Neuronal stem cell (in vitro differentiated cells): Measurements from ENCODE around the gene CLIP1.
"Not testable (repeated sequence)": the region's sequence is repeated elsewhere in the genome, so short reads cannot be mapped to it uniquely, and the experiment has no call there.

ENCODE experiments used
- DNase-seq: peaks from one replicate; pipeline ENCODE4 v3.0.0-alpha.2; 2013; ENCODE audit warnings: low spot score
- H2AFZ ChIP-seq: one replicate; pipeline ENCODE4 v1.6.1; 2013; ENCODE audit warnings: mild to moderate bottlenecking, low read length, inconsistent platforms
- H2AK5ac ChIP-seq: 2 replicates; pipeline ENCODE4 v1.6.1; 2013; ENCODE audit warnings: low read depth, mild to moderate bottlenecking, inconsistent platforms, low read length, moderate library complexity, mixed read lengths
- H2BK120ac ChIP-seq: 2 replicates; pipeline ENCODE4 v1.6.1; 2013; ENCODE audit warnings: low read depth, mild to moderate bottlenecking, inconsistent platforms, low read length, moderate library complexity, mixed read lengths
- H2BK12ac ChIP-seq: one replicate; pipeline ENCODE4 v1.6.1; 2013; ENCODE audit warnings: low read length, inconsistent platforms
- H2BK15ac ChIP-seq: 2 replicates; pipeline ENCODE4 v1.6.1; 2013; ENCODE audit warnings: mild to moderate bottlenecking, low read length, inconsistent platforms, mixed read lengths
- H2BK5ac ChIP-seq: one replicate; pipeline ENCODE4 v1.6.1; 2013; ENCODE audit warnings: inconsistent platforms, mild to moderate bottlenecking, low read length, moderate library complexity
- H3K14ac ChIP-seq: one replicate; pipeline ENCODE4 v1.6.1; 2013; ENCODE audit warnings: low read length, inconsistent platforms
- H3K18ac ChIP-seq: 2 replicates; pipeline ENCODE4 v1.6.1; 2013; ENCODE audit warnings: low read length, inconsistent platforms
- H3K23ac ChIP-seq: 2 replicates; pipeline ENCODE4 v1.6.1; 2013; ENCODE audit warnings: low read depth, mild to moderate bottlenecking, mixed read lengths, low read length, inconsistent platforms; ENCODE audit not compliant: poor library complexity
- H3K27ac ChIP-seq: replicated peaks from 3 replicates; pipeline ENCODE4 v1.5.1; 2013; ENCODE audit warnings: low read length, inconsistent platforms
- H3K27me3 ChIP-seq, 3 experiments: 2 replicates each; pipeline ENCODE4 v1.6.1; 2013; ENCODE audit warnings: low read length in 3 of 3, mild to moderate bottlenecking in 2 of 3, inconsistent platforms in 1 of 3, low read depth in 1 of 3, mixed read lengths in 1 of 3, moderate library complexity in 1 of 3; ENCODE audit not compliant: control insufficient read depth in 3 of 3, insufficient read depth in 3 of 3
- H3K36me3 ChIP-seq, 2 donors: replicated peaks in 1 of 2; 2 replicates each; pipeline ENCODE4 v1.6.1; 2013; ENCODE audit warnings: low read length in 2 of 2; ENCODE audit not compliant: control insufficient read depth in 2 of 2, insufficient read depth in 2 of 2
- H3K4ac ChIP-seq: 2 replicates; pipeline ENCODE4 v1.6.1; 2013; ENCODE audit warnings: inconsistent platforms, mild to moderate bottlenecking, low read length, moderate library complexity
- H3K4me1 ChIP-seq, 2 donors: 1 replicate in 1 of 2; 2 replicates in 1 of 2; pipeline ENCODE4 v1.6.1; 2013; ENCODE audit warnings: low read length in 2 of 2, low read depth in 1 of 2; ENCODE audit not compliant: control insufficient read depth in 2 of 2, insufficient read depth in 1 of 2
- H3K4me2 ChIP-seq: one replicate; pipeline ENCODE4 v1.6.1; 2013; ENCODE audit warnings: mild to moderate bottlenecking, low read length, inconsistent platforms; ENCODE audit not compliant: insufficient read depth, poor library complexity, severe bottlenecking
- H3K4me3 ChIP-seq, 2 donors: 2 replicates each; pipeline ENCODE4 v1.5.1; 2013; ENCODE audit warnings: low read length in 2 of 2, mild to moderate bottlenecking in 2 of 2, inconsistent platforms in 1 of 2, moderate library complexity in 1 of 2
- H3K79me1 ChIP-seq: one replicate; pipeline ENCODE4 v1.6.1; 2013; ENCODE audit warnings: low read depth, mild to moderate bottlenecking, inconsistent platforms, low read length, moderate library complexity
- H3K9ac ChIP-seq: one replicate; pipeline ENCODE4 v1.6.1; 2013; ENCODE audit warnings: mild to moderate bottlenecking, low read depth, low read length, inconsistent platforms; ENCODE audit not compliant: poor library complexity
- H3K9me3 ChIP-seq, 2 donors: replicated peaks in 1 of 2; 2 replicates each; pipeline versions ENCODE3 to v1.6.1; 2013; ENCODE audit warnings: low read length in 2 of 2, mild to moderate bottlenecking in 2 of 2, inconsistent platforms in 1 of 2, low read depth in 1 of 2, mixed read lengths in 1 of 2, moderate library complexity in 1 of 2; ENCODE audit not compliant: control insufficient read depth in 2 of 2, insufficient read depth in 1 of 2
- H4K8ac ChIP-seq: one replicate; pipeline ENCODE4 v1.6.1; 2013; ENCODE audit warnings: low read depth, mild to moderate bottlenecking, inconsistent platforms, low read length, moderate library complexity
- H4K91ac ChIP-seq: one replicate; pipeline ENCODE4 v1.6.1; 2013; ENCODE audit warnings: low read length, low read depth, mild to moderate bottlenecking, inconsistent platforms; ENCODE audit not compliant: poor library complexity
- WGBS, 2 donors: extraction: QIAGEN DNeasy Blood & Tissue Kit; methylation state at CpG; one replicate each; pipeline ENCODE4 v1.1.7; 2013; ENCODE audit warnings: missing lambda C conversion rate in 2 of 2, mixed read lengths in 1 of 2; ENCODE audit not compliant: insufficient read length in 2 of 2, insufficient replicate concordance in 1 of 2; ENCODE audit errors: extremely low coverage in 2 of 2; 5-methylcytosine and 5-hydroxymethylcytosine counted together

CLIP1 gene

DNA sequence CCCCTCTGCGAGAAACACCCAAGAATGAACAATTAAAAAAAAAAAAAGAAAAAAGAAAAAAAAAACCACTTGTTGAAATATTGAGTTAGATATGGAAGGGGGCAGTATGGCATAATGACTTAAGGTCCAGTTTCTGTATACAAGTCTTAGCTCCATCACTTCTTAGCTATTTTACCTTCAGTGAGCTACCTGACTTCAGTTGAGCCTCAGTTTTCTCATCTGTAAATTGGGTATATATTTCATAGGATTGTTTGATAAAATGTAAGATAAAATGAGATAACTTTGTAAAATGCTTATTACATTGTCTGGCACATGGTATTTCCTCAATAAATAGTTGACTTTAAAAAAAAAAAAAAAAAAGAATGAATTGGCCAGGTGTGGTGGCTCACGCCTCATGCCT, 64.1 kb downstream of the CLIP1 start:
- not testable (repeated sequence) for H2AK5ac ChIP-seq, H2AFZ ChIP-seq, H3K4me1 ChIP-seq, H3K27me3 ChIP-seq, H2BK12ac ChIP-seq, H3K4me3 ChIP-seq, H2BK5ac ChIP-seq, DNase-seq, H2BK120ac ChIP-seq, H4K8ac ChIP-seq, H3K9me3 ChIP-seq, H3K18ac ChIP-seq, H3K27ac ChIP-seq, H3K79me1 ChIP-seq, H3K23ac ChIP-seq, H3K4ac ChIP-seq, H4K91ac ChIP-seq, H3K14ac ChIP-seq, H2BK15ac ChIP-seq, H3K4me2 ChIP-seq, H3K9ac ChIP-seq
- peaks cover 22 to 78% of the 10 kb centered on the region in 2 donors for H3K36me3 ChIP-seq
- WGBS, 2 donors, result no CpG with 5 or more reads among the region's 2 CpGs

DNA sequence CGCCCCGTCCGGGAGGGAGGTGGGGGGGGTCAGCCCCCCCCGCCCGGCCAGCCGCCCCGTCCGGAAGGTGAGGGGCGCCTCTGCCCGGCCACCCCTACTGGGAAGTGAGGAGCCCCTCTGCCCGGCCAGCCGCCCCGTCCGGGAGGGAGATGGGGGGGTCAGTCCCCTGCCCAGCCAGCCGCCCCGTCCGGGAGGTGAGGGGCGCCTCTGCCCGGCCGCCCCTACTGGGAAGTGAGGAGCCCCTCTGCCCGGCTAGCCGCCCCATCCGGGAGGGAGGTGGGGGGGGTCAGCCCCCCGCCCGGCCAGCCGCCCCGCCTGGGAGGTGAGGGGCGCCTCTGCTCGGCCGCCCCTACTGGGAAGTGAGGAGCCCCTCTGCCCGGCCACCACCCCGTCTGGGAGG, 64.9 kb downstream of the CLIP1 start:
- H2BK120ac ChIP-seq, H3K4me3 ChIP-seq, H3K9ac ChIP-seq, DNase-seq, H3K4me2 ChIP-seq, H3K23ac ChIP-seq, H3K27me3 ChIP-seq, H2BK5ac ChIP-seq, H2AFZ ChIP-seq, H3K4ac ChIP-seq, H4K91ac ChIP-seq, H3K14ac ChIP-seq, H3K4me1 ChIP-seq, H3K27ac ChIP-seq, H2AK5ac ChIP-seq, H2BK12ac ChIP-seq, H3K18ac ChIP-seq, H3K9me3 ChIP-seq, H2BK15ac ChIP-seq, H4K8ac ChIP-seq, H3K79me1 ChIP-seq: not testable (repeated sequence)
- no CpG with 5 or more reads among the region's 32 CpGs for WGBS, 2 donors
- H3K36me3 ChIP-seq, result peaks cover 24 to 78% of the 10 kb centered on the region in 2 donors

DNA sequence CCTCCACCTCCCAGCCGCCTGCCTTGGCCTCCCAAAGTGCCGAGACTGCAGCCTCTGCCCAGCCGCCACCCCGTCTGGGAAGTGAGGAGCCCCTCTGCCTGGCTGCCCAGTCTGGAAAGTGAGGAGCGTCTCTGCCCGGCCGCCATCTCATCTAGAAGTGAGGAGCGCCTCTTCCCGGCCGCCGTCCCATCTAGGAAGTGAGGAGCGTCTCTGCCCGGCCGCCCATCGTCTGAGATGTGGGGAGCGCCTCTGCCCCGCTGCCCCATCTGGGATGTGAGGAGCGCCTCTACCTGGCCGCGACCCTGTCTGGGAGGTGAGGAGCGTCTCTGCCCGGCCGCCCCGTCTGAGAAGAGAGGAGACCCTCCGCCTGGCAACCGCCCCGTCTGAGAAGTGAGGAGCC, 65.5 kb downstream of the CLIP1 start:
- H3K4me2 ChIP-seq, H3K4me3 ChIP-seq, H3K4me1 ChIP-seq, H3K9ac ChIP-seq, H3K27ac ChIP-seq, H4K91ac ChIP-seq, H3K27me3 ChIP-seq, H3K23ac ChIP-seq, DNase-seq, H2BK15ac ChIP-seq, H2AK5ac ChIP-seq, H3K18ac ChIP-seq, H3K79me1 ChIP-seq, H2BK120ac ChIP-seq, H3K4ac ChIP-seq, H4K8ac ChIP-seq, H3K14ac ChIP-seq, H2AFZ ChIP-seq, H3K9me3 ChIP-seq, H2BK12ac ChIP-seq, H2BK5ac ChIP-seq: not testable (repeated sequence)
- no CpG with 5 or more reads among the region's 27 CpGs for WGBS, 2 donors
- peaks cover 27 to 78% of the 10 kb centered on the region in 2 donors for H3K36me3 ChIP-seq

DNA sequence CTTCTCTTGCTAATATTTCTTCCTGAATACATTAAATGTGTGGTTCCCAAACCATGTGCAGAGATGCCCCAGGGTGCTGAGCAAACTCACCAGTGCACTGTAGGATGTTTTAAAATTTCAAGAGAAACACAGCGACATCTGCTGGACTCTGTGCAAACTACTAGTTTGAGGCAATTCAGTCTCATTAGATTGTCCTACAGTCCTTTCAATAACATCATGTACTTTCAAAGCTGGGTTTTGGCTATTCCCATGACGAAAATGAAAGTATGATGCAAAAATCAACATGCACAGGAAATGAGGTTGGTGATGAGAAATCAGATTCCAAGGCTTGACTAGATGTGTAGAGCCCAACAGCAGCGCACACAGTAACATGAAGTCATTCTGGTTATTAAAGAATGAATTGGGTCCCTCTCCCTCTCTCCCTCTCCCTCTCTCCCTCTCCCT, 66.3 kb downstream of the CLIP1 start:
- H3K4me2 ChIP-seq, result no peak overlapping the region
- peak; percentile 12 for DNase-seq
- H2BK5ac ChIP-seq, result no peak overlapping the region
- no peak overlapping the region for H3K14ac ChIP-seq
- no peak overlapping the region for H2BK15ac ChIP-seq
- no peaks in the 10 kb centered on the region for H3K79me1 ChIP-seq
- H2BK120ac ChIP-seq, result no peak overlapping the region
- H3K18ac ChIP-seq, result no peak overlapping the region
- H4K8ac ChIP-seq, result no peak overlapping the region
- no peak overlapping the region for H2AK5ac ChIP-seq
- no peak overlapping the region for H2BK12ac ChIP-seq
- no peak overlapping the region for H4K91ac ChIP-seq
- WGBS, 2 donors, result no CpG with 5 or more reads among the region's 3 CpGs
- no peak overlapping the region for H2AFZ ChIP-seq
- H3K4me1 ChIP-seq, result no peaks in the 10 kb centered on the region
- peaks cover 27 to 80% of the 10 kb centered on the region in 2 donors for H3K36me3 ChIP-seq
- H3K4ac ChIP-seq, result no peak overlapping the region
- no peak overlapping the region for H3K23ac ChIP-seq
- H3K9ac ChIP-seq, result no peak overlapping the region
- peaks cover 0 to 3% of the 10 kb centered on the region in 2 donors for H3K9me3 ChIP-seq
- H3K4me3 ChIP-seq, result no peak overlapping the region
- no peak overlapping the region for H3K27ac ChIP-seq
- no peaks in the 10 kb centered on the region for H3K27me3 ChIP-seq
